Transverse colon (tissue), 4 donors: ENCODE measurements around the gene NLGN1. TPM values are rescaled to one million over a fixed set of nuclear protein-coding genes. Genes with fewer than 3 reads are reported as not detected.

Experiments used
- DNase-seq: peaks from one replicate; pipeline ENCODE4 v3.0.0-alpha.2; 2019
- H3K27ac ChIP-seq, 4 donors: fragments of 200-600 bp; sonication (generic); 2 replicates each; pipeline ENCODE4 v1.5.1; 2016 to 2018; ENCODE audit warnings: inconsistent platforms in 4 of 4
- H3K27me3 ChIP-seq: fragments of 200-600 bp; sonication (generic); 2 replicates; pipeline ENCODE4 v1.5.1; 2017; ENCODE audit warnings: inconsistent platforms
- H3K36me3 ChIP-seq, 4 donors: fragments of 200-600 bp; sonication (generic); 2 replicates each; pipeline ENCODE4 v1.5.1; 2017 to 2019; ENCODE audit warnings: inconsistent platforms in 4 of 4
- H3K4me1 ChIP-seq, 4 donors: fragments of 200-600 bp; sonication (generic); 2 replicates each; pipeline ENCODE4 v1.5.1; 2017 to 2020; ENCODE audit warnings: inconsistent platforms in 4 of 4
- H3K4me3 ChIP-seq, 4 donors: fragments of 200-600 bp; sonication (generic); 1 replicate in 1 of 4; 2 replicates in 3 of 4; pipeline versions ENCODE4 v1.5.1 to v1.6.1; 2017 to 2019; ENCODE audit warnings: inconsistent platforms in 4 of 4
- H3K9me3 ChIP-seq, 2 donors: fragments of 200-600 bp; sonication (generic); 2 replicates each; pipeline ENCODE4 v1.5.1; 2017 to 2019; ENCODE audit warnings: inconsistent platforms in 2 of 2
- CTCF ChIP-seq, 5 experiments: fragments of 200-600 bp in 3 of 5; fragments of 450-650 bp in 2 of 5; sonication (generic) in 3 of 5; IDR thresholded peaks; 1 replicate in 2 of 5; 2 replicates in 3 of 5; pipeline ENCODE4 v1.5.1; 2016 to 2017; ENCODE audit warnings: antibody characterized with exemption in 5 of 5, inconsistent platforms in 3 of 5, mild to moderate bottlenecking in 2 of 5, moderate library complexity in 1 of 5
- EP300 ChIP-seq: sonication (generic); formaldehyde crosslinking; IDR thresholded peaks from one replicate; pipeline ENCODE4 v1.6.1; 2017; ENCODE audit warnings: antibody characterized with exemption, low read depth
- POLR2A ChIP-seq: fragments of 450-650 bp; IDR thresholded peaks from one replicate; pipeline ENCODE4 v1.6.1; 2016; ENCODE audit warnings: antibody characterized with exemption, mild to moderate bottlenecking, moderate library complexity
- POLR2AphosphoS5 ChIP-seq, 3 donors: sonication (generic); formaldehyde crosslinking; IDR thresholded peaks; one replicate each; pipeline ENCODE4 v1.6.1; 2016; ENCODE audit warnings: antibody characterized with exemption in 3 of 3
- WGBS, 2 donors: methylation state at CpG; one replicate each; pipeline ENCODE4 v1.1.5; 2018; ENCODE audit warnings: low coverage in 1 of 2; 5-methylcytosine and 5-hydroxymethylcytosine counted together
- in situ Hi-C, 4 donors: fragments of 200-750 bp; cut with MboI; loops; one replicate each; pipeline versions ENCODE4 v1.15.0 to v1.15.1; 2017; ENCODE audit warnings: low sequenced_read_pairs in 3 of 4, low pct_ligation_motif_present in 1 of 4, low pct_unique_long_range_greater_than_20kb in 1 of 4
- intact Hi-C: fragments of 100-400 bp; cut with DNase I; formaldehyde crosslinking; loops from one replicate; pipeline ENCODE4 v1.15.1; 2023; ENCODE audit warnings: low total_unique reads
- total RNA-seq, 4 donors: library from RNA; depleted of rRNA; stranded (reverse); fragments of >200 nt; gene quantifications; one replicate each; pipeline ENCODE4 v1.1.0, GENCODE V29; 2016

The NLGN1 gene
- total RNA-seq, 4 donors from 2014 or later, result 0.40 to 5.2 (median 1.9) TPM; not detected in 1

DNA sequence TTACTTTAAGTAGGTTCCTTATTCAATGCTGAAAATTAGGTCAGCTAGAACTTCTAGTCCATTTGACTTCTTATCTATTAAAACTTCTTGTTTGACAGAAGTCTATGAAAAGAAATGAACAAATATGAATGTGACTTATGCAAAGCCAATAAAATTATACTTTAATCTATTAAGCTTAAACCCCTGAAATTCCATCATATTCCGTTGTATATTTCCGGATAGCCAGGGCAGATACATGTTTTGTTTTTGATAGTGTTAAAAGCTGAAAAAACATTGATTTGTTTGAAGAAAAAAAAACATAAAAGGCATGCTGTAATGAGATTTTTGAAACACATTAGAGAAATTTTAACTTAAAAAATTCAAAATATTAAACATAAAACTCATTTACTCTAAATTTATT, 794.4 kb downstream of the NLGN1 start:
- intact Hi-C loops, result no loop called here
- no peak for DNase-seq
- no peaks in the 10 kb centered on the region for H3K27me3 ChIP-seq
- no peak overlapping the region for H3K4me3 ChIP-seq
- 87 to 92% methylated on average over 2 of the region's 2 CpGs for whole genome bisulfite sequencing, 2 donors
- H3K9me3 ChIP-seq, result no peaks in the 10 kb centered on the region
- H3K36me3 ChIP-seq, result no peaks in the 10 kb centered on the region
- no peaks in the 10 kb centered on the region for H3K4me1 ChIP-seq
- in situ Hi-C loops, result no loop called here
- no peak for TF ChIP-seq EP300
- TF ChIP-seq POLR2A, result no peak
- TF ChIP-seq POLR2AphosphoS5 (IDR thresholded peaks at IDR 0.05), result no peak
- H3K27ac ChIP-seq, result no peak overlapping the region

DNA sequence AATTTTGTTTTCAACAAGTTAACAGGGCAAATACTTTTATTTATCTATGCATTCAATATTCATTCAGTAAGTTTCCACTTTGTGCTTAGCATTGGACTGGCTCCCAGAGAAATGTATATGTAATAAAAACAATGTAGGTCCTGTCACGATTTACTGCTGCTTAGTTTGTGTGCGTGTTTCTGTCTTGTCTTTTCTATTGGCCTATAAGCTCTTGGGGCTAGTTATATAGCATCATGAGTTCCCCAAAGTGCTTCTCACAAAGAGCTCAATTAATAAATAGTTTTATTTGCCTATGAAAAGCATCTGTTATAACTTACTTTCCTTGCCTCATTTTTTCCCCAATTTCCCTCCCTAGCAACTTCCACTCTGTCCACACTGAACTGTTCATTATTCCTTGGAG, 794.9 kb downstream of the NLGN1 start:
- H3K27ac ChIP-seq, result no peak overlapping the region
- TF ChIP-seq EP300 (no peak), CTCF (IDR thresholded peaks at IDR 0.05) (no peak), POLR2AphosphoS5 (IDR thresholded peaks at IDR 0.05) (no peak), POLR2A (no peak)
- no peaks in the 10 kb centered on the region for H3K36me3 ChIP-seq
- WGBS, 2 donors, result 71 to 74% methylated on average over 2 of the region's 2 CpGs
- intact Hi-C loops, result no loop called here
- no peaks in the 10 kb centered on the region for H3K4me1 ChIP-seq
- no peak overlapping the region for H3K4me3 ChIP-seq
- in situ Hi-C loops, result no loop called here
- no peaks in the 10 kb centered on the region for H3K9me3 ChIP-seq
- no peaks in the 10 kb centered on the region for H3K27me3 ChIP-seq
- no peak for DNase-seq

DNA sequence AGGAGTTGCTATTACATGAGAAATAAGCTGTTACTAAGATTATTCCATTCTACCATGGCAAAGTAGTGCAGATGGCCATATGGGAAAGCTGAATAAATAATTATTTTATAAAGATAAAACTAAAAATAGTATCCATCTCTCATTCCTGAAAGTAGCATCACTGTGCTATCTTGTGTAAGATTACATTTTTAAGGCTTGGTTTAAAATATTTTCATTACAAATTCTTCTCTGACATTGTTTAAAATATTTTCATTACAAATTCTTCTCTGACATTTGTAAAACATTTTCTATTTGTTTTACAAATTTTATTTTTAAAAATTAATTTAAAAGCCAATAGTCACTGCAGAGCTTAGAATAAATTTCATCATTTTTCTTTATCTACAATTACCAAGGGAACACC, 796.1 kb downstream of the NLGN1 start:
- no peaks in the 10 kb centered on the region for H3K36me3 ChIP-seq
- in situ Hi-C loops (no loop called here), intact Hi-C loops (no loop called here)
- TF ChIP-seq EP300 (no peak), CTCF (IDR thresholded peaks at IDR 0.05) (no peak), POLR2AphosphoS5 (IDR thresholded peaks at IDR 0.05) (no peak), POLR2A (no peak)
- no peaks in the 10 kb centered on the region for H3K27me3 ChIP-seq
- no peak overlapping the region for H3K4me3 ChIP-seq
- H3K9me3 ChIP-seq, result no peaks in the 10 kb centered on the region
- DNase-seq, result no peak
- no peak overlapping the region for H3K27ac ChIP-seq
- H3K4me1 ChIP-seq, result peaks cover 0 to 3% (median 0%) of the 10 kb centered on the region in 4 donors

DNA sequence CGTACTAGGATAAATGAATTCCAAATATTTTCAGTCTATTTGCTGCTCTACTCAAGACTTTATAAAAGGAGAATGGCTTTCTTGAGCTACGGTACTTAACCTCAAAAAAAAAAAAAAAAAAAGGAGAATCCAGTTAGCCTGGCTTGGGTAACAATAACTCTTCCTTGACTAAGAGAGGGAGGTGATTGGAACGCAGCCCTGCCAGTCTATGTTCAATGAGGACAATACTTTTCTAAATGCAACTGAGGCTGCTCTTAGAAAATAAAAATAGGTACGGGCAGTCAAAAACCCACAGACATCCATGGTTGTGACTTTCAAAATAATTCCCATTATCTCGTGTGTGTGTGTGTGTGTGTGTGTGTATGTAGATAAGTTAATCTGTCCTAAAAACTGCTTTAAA, 799.9 kb downstream of the NLGN1 start:
- Histone ChIP-seq H3K4me1 (peaks cover 0 to 3% (median 0%) of the 10 kb centered on the region in 4 donors), H3K4me3 (no peak overlapping the region), H3K36me3 (no peaks in the 10 kb centered on the region), H3K27me3 (no peaks in the 10 kb centered on the region), H3K27ac (no peak overlapping the region), H3K9me3 (no peaks in the 10 kb centered on the region)
- intact Hi-C loops (no loop called here), in situ Hi-C loops (no loop called here)
- DNase-seq, result no peak
- 67 to 91% methylated on average over 5 of the region's 5 CpGs for WGBS, 2 donors
- no peak for TF ChIP-seq CTCF (IDR thresholded peaks at IDR 0.05)
- TF ChIP-seq EP300, result no peak
- no peak for TF ChIP-seq POLR2AphosphoS5 (IDR thresholded peaks at IDR 0.05)
- TF ChIP-seq POLR2A, result no peak

DNA sequence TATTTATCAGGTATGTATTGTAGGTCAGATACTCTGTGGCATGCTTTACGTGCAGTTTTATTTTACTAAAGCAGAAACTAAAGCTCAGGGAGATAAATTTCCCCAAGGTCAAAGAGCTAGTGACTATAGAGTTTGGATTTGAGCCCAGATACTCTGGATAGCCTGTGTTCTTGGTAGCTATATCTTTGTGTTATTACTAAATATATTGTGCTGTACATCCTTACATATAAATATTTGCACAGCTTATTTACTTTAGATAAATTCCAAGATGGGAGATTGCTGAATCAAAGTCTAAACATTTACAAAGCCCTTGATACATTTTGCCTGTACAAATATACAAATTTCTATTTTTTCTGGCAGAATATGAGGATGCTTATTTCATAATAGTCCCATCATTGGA, 800.7 kb downstream of the NLGN1 start:
- 24 to 33% methylated on average over 1 of the region's 1 CpG for WGBS, 2 donors
- Histone ChIP-seq H3K9me3 (no peaks in the 10 kb centered on the region), H3K27me3 (no peaks in the 10 kb centered on the region), H3K27ac (no peak overlapping the region), H3K4me3 (no peak overlapping the region), H3K4me1 (peaks cover 0 to 3% (median 0%) of the 10 kb centered on the region in 4 donors), H3K36me3 (no peaks in the 10 kb centered on the region)
- in situ Hi-C loops, result no loop called here
- no peak for DNase-seq
- TF ChIP-seq EP300 (no peak), POLR2AphosphoS5 (IDR thresholded peaks at IDR 0.05) (no peak), CTCF (IDR thresholded peaks at IDR 0.05) (no peak), POLR2A (no peak)
- intact Hi-C loops, result no loop called here
